GM12873 (cell line): Measurements from ENCODE around the gene FUT8.

ENCODE experiments used
- CTCF ChIP-seq: IDR thresholded peaks from 2 replicates; pipeline ENCODE4 v1.5.1; 2012; ENCODE audit warnings: low read depth, mild to moderate bottlenecking, moderate library complexity, low read length, control low read depth; ENCODE audit not compliant: insufficient read depth; ENCODE audit errors: missing control alignments

The FUT8 gene

GRCh38 chr14:65650826-65651225 lies 238.3 kb downstream of the FUT8 start:
- no peak for TF ChIP-seq CTCF

- no peak for TF ChIP-seq CTCF
Observed at GRCh38 chr14:65656554-65656953, 244.0 kb downstream of the FUT8 start.

GRCh38 chr14:65658202-65658601 lies 245.7 kb downstream of the FUT8 start:
- TF ChIP-seq CTCF, result no peak

GRCh38 chr14:65661865-65662264 lies 249.3 kb downstream of the FUT8 start:
- TF ChIP-seq CTCF, result no peak

- TF ChIP-seq CTCF, result no peak
Observed at GRCh38 chr14:65664436-65664835, 251.9 kb downstream of the FUT8 start.

- TF ChIP-seq CTCF, result no peak
Observed at GRCh38 chr14:65676361-65677014, 264.0 kb downstream of the FUT8 start.

- no peak for TF ChIP-seq CTCF
Observed at GRCh38 chr14:65685572-65685971, 273.0 kb downstream of the FUT8 start.
